GM23338 (cell line): ENCODE measurements around the gene GAPDHS. TPM values are rescaled to one million over a fixed set of nuclear protein-coding genes. Genes with fewer than 3 reads are reported as not detected.

Experiments used
- ATAC-seq: fragments of 200-7000 bp; cut with Tn5 transposase; 3 replicates; pipeline ENCODE4 v1.9.1; 2020
- DNase-seq: peaks from one replicate; pipeline ENCODE4 v3.0.0-alpha.2; 2015; ENCODE audit warnings: low spot score
- H2AFZ ChIP-seq: fragments of 200-600 bp; sonication (generic); 2 replicates; pipeline ENCODE4 v1.8.0; 2016; ENCODE audit warnings: antibody characterized with exemption, mild to moderate bottlenecking, moderate library complexity
- H3F3A ChIP-seq: fragments of 200-600 bp; sonication (generic); replicated peaks from 2 replicates; pipeline ENCODE4 v1.8.0; 2017; ENCODE audit warnings: antibody characterized with exemption, mixed run types, low read depth
- H3K27ac ChIP-seq: fragments of 200-600 bp; sonication (generic); 2 replicates; pipeline ENCODE4 v1.6.1; 2016; ENCODE audit warnings: low read depth
- H3K27me3 ChIP-seq: fragments of 200-600 bp; sonication (generic); 2 replicates; pipeline ENCODE4 v1.8.0; 2016; ENCODE audit warnings: mild to moderate bottlenecking, mixed run types, moderate library complexity; ENCODE audit not compliant: insufficient read depth
- H3K36me3 ChIP-seq: fragments of 200-600 bp; sonication (generic); 2 replicates; pipeline ENCODE4 v1.8.0; 2016; ENCODE audit warnings: mild to moderate bottlenecking; ENCODE audit not compliant: insufficient read depth
- H3K4me1 ChIP-seq: fragments of 200-600 bp; sonication (generic); 2 replicates; pipeline ENCODE4 v1.8.0; 2016; ENCODE audit warnings: mild to moderate bottlenecking, moderate library complexity; ENCODE audit not compliant: insufficient read depth
- H3K4me2 ChIP-seq: fragments of 200-600 bp; sonication (generic); 2 replicates; pipeline ENCODE4 v1.7.1; 2017; ENCODE audit warnings: mixed run types
- H3K4me3 ChIP-seq: fragments of 200-600 bp; sonication (generic); 2 replicates; pipeline ENCODE4 v1.6.1; 2016; ENCODE audit warnings: mixed run types
- H3K79me2 ChIP-seq: fragments of 200-600 bp; sonication (generic); replicated peaks from 2 replicates; pipeline ENCODE4 v1.8.0; 2017; ENCODE audit warnings: mild to moderate bottlenecking; ENCODE audit not compliant: insufficient read depth
- H3K9me2 ChIP-seq: fragments of 200-600 bp; sonication (generic); 2 replicates; pipeline ENCODE4 v1.8.0; 2017; ENCODE audit not compliant: insufficient read depth
- H4K20me1 ChIP-seq: fragments of 200-600 bp; sonication (generic); replicated peaks from 2 replicates; pipeline ENCODE4 v1.8.0; 2017; ENCODE audit warnings: mild to moderate bottlenecking; ENCODE audit not compliant: insufficient read depth
- H3K27ac Mint-ChIP-seq: 2 replicates; pipeline ENCODE4 v1.8.0; 2020; ENCODE audit warnings: inconsistent platforms, mild to moderate bottlenecking, moderate library complexity, mixed read lengths
- H3K27me3 Mint-ChIP-seq: 3 replicates; pipeline ENCODE4 v1.8.0; 2022; ENCODE audit warnings: low read depth, mild to moderate bottlenecking, moderate library complexity, mixed read lengths, inconsistent platforms; ENCODE audit not compliant: insufficient read depth, poor library complexity
- H3K36me3 Mint-ChIP-seq: 3 replicates; pipeline ENCODE4 v1.8.0; 2021; ENCODE audit warnings: low read depth, mild to moderate bottlenecking, inconsistent platforms, moderate library complexity, mixed read lengths
- H3K4me1 Mint-ChIP-seq: 3 replicates; pipeline ENCODE4 v1.8.0; 2020; ENCODE audit warnings: mild to moderate bottlenecking, inconsistent platforms, mixed read lengths
- H3K4me3 Mint-ChIP-seq: 3 replicates; pipeline ENCODE4 v1.8.0; 2021; ENCODE audit warnings: moderate library complexity, mild to moderate bottlenecking, inconsistent platforms, mixed read lengths
- H3K9me3 Mint-ChIP-seq: 3 replicates; pipeline ENCODE4 v1.8.0; 2020; ENCODE audit warnings: moderate library complexity, mild to moderate bottlenecking, inconsistent platforms, mixed read lengths
- CREB1 ChIP-seq: fragments of 250-450 bp; sonication (Bioruptor Pico); IDR thresholded peaks from 2 replicates; pipeline ENCODE4 v1.5.0; 2020; ENCODE audit warnings: low read depth, mild to moderate bottlenecking, moderate library complexity
- CTCF ChIP-seq, 2 experiments: fragments of 200-600 bp in 1 of 2; sonication (generic) in 1 of 2; conservative IDR thresholded peaks; 2 replicates each; pipeline versions ENCODE4 v1.5.1 to v1.6.1; 2016 to 2017; ENCODE audit warnings: antibody characterized with exemption in 2 of 2, low read depth in 2 of 2, mild to moderate bottlenecking in 2 of 2, moderate library complexity in 1 of 2
- ETS1 ChIP-seq: IDR thresholded peaks from 2 replicates; pipeline ENCODE4 v1.6.1; 2016; ENCODE audit warnings: antibody characterized with exemption
- EZH2 ChIP-seq: fragments of 200-600 bp; sonication (generic); IDR thresholded peaks from one replicate; pipeline ENCODE4 v1.8.0; 2017; ENCODE audit warnings: antibody characterized with exemption, mild to moderate bottlenecking, low read depth; ENCODE audit not compliant: unreplicated experiment
- NANOG ChIP-seq: IDR thresholded peaks from 2 replicates; pipeline ENCODE4 v1.6.1; 2016; ENCODE audit warnings: antibody characterized with exemption, borderline replicate concordance
- POLR2AphosphoS5 ChIP-seq: IDR thresholded peaks from 2 replicates; pipeline ENCODE4 v1.6.1; 2016; ENCODE audit warnings: antibody characterized with exemption, low read depth
- STAT1 ChIP-seq: IDR thresholded peaks from one replicate; pipeline ENCODE4 v1.6.1; 2016; ENCODE audit warnings: antibody characterized with exemption; ENCODE audit not compliant: unreplicated experiment
- ZNF114 ChIP-seq: fragments of 250-450 bp; sonication (Bioruptor Pico); IDR thresholded peaks from 2 replicates; pipeline ENCODE4 v1.5.0; 2020; ENCODE audit warnings: mild to moderate bottlenecking, moderate library complexity
- ZNF331 ChIP-seq: fragments of 250-450 bp; sonication (Bioruptor Pico); IDR thresholded peaks from 2 replicates; pipeline ENCODE4 v1.5.0; 2020; ENCODE audit warnings: low read depth, mild to moderate bottlenecking, moderate library complexity
- ZNF462 ChIP-seq: fragments of 250-450 bp; sonication (Bioruptor Pico); IDR thresholded peaks from 2 replicates; pipeline ENCODE4 v1.5.0; 2020; ENCODE audit warnings: mild to moderate bottlenecking, moderate library complexity
- polyA plus RNA-seq: library from polyadenylated mRNA; unstranded; fragments of >200 nt; fragmentation: Nextera tagmentation; extraction: Ambion mirVana; gene quantifications from 2 replicates; pipeline ENCODE4 v1.2.1, GENCODE V29; 2016
- total RNA-seq: library from RNA; depleted of rRNA; stranded (reverse); fragments of >200 nt; shearing (Covaris generic); gene quantifications from 2 replicates; pipeline ENCODE4 v1.2.3, GENCODE V29; 2014

Gene GAPDHS
- total and polyA plus RNA-seq, 2 experiments from 2014 or later: not detected

- no peak overlapping the region for H3K27ac Mint-ChIP-seq
- H3K79me2 ChIP-seq: no peaks in the 10 kb centered on the region
- no peaks in the 10 kb centered on the region for H3K9me3 Mint-ChIP-seq
- no peak overlapping the region for H2AFZ ChIP-seq
- no peak overlapping the region for H3K4me2 ChIP-seq
- H3K4me1 Mint-ChIP-seq: peaks cover 16% of the 10 kb centered on the region
- TF ChIP-seq ZNF462 (no peak), EZH2 (no peak), NANOG (no peak), ZNF331 (CRISPR knock-in tag) (no peak), POLR2AphosphoS5 (no peak), CREB1 (CRISPR knock-in tag) (no peak), CTCF (conservative IDR thresholded peaks at IDR 0.05; ENCODE audit: low read depth in 2 of 2) (no peak), ZNF114 (no peak), STAT1 (no peak), ETS1 (no peak)
- no peaks in the 10 kb centered on the region for H3K36me3 ChIP-seq
- H3K27me3 Mint-ChIP-seq: peaks cover 38% of the 10 kb centered on the region
- H3K27me3 ChIP-seq: peaks cover 29% of the 10 kb centered on the region
- no peaks in the 10 kb centered on the region; the same call in 2 of the 3 replicates for H3K36me3 Mint-ChIP-seq
- no peaks in the 10 kb centered on the region for H3K9me2 ChIP-seq
- DNase-seq (no peak), ATAC-seq (no peak)
- peaks cover 11% of the 10 kb centered on the region for H3K4me1 ChIP-seq
- H3K4me3 ChIP-seq: no peak overlapping the region
- no peaks in the 10 kb centered on the region for H4K20me1 ChIP-seq
- H3K4me3 Mint-ChIP-seq: no peak overlapping the region
- H3K27ac ChIP-seq: no peak overlapping the region
- no peaks in the 10 kb centered on the region for H3F3A ChIP-seq
Measured at GRCh38 chr19:35529241-35530218, 3.7 kb upstream of the GAPDHS start.
